ENCODE measurements around the gene WNK4. TPM values are rescaled to one million over a fixed set of nuclear protein-coding genes. Genes with fewer than 3 reads are reported as not detected.
A peak's percentile ranks its signal among the peaks of the same experiment; 100 is the strongest.

Gene WNK4
- total RNA-seq, 3 donors from 2014 or later: 17.5 to 55.8 (median 32.4) TPM

GRCh38 chr17:42796066-42796758 is 15.8 kb downstream of the WNK4 start:
- Histone ChIP-seq H3K4me1 (ENCODE audit: low read depth) (peaks cover 27% of the 10 kb centered on the region), H3K9me3 (no peaks in the 10 kb centered on the region), H3K36me3 (ENCODE audit: low read depth) (no peaks in the 10 kb centered on the region), H3K4me3 (no peak overlapping the region)
- intact Hi-C loops (cut with DNase I, micrococcal nuclease): no loop called here
- TF ChIP-seq, protein P1, sequence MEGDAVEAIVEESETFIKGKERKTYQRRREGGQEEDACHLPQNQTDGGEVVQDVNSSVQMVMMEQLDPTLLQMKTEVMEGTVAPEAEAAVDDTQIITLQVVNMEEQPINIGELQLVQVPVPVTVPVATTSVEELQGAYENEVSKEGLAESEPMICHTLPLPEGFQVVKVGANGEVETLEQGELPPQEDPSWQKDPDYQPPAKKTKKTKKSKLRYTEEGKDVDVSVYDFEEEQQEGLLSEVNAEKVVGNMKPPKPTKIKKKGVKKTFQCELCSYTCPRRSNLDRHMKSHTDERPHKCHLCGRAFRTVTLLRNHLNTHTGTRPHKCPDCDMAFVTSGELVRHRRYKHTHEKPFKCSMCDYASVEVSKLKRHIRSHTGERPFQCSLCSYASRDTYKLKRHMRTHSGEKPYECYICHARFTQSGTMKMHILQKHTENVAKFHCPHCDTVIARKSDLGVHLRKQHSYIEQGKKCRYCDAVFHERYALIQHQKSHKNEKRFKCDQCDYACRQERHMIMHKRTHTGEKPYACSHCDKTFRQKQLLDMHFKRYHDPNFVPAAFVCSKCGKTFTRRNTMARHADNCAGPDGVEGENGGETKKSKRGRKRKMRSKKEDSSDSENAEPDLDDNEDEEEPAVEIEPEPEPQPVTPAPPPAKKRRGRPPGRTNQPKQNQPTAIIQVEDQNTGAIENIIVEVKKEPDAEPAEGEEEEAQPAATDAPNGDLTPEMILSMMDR (IDR thresholded peaks at IDR 0.05): no peak
- ATAC-seq (no peak), DNase-seq (peak in 1 of 3 donors; percentile 54)

DNA sequence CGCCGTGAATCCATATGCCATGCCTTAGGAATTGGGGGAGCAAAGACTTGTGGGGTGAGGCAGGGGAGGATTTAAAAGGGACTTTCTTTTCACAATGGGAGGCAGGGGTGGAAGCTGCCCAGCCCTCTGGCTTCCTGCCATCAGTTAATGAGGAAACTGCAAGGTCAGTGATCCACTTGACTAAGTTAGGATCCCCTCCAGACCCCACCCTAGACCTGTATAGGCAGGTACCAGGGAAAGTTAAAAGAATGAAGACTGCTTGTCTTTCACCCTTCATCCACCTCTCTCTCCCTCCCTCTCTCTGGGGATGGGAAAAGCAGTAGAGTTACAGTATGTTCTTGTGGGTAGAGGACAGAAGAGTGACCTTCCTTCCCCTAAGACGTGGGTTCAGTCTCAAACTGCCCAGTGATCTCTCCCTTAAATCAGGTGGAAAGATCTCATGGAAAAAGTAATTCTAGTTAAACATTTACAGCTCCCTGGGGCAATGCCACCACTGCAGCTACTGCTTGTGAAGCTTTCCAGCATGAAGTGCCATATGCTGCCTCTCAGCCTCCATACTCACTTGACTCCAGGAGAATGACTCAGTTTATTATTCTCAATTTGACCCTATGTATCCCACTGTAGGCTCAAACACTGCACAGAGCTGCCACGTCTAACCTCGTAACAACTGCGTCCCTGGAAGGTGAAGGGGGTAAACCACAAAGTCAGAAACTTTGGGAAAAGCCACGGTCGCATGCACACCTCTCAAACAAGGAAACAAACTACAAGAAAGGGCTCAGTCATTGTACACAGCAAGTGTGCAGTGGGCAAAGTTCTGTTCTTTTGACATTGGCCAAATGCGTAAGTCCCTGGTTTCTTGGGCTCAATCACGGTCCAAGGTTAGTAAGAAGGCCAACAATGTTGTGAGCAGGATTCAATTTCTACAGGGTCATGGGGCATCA is 16.9 kb downstream of the WNK4 start:
- Histone ChIP-seq H3K9me3 (no peaks in the 10 kb centered on the region), H3K4me1 (ENCODE audit: low read depth) (peaks cover 27% of the 10 kb centered on the region), H3K36me3 (ENCODE audit: low read depth) (no peaks in the 10 kb centered on the region), H3K4me3 (peak overlapping the region; percentile 74)
- intact Hi-C loops (cut with DNase I, micrococcal nuclease): no loop called here
- peak; percentile 77 for ATAC-seq
- peak in 1 of 3 donors; percentile 81 for DNase-seq
- TF ChIP-seq, protein P1 (IDR thresholded peaks at IDR 0.05): no peak

GRCh38 chr17:42798011-42798382 is 17.6 kb downstream of the WNK4 start:
- Histone ChIP-seq H3K4me3 (peak overlapping the region; percentile 74), H3K36me3 (ENCODE audit: low read depth) (no peaks in the 10 kb centered on the region), H3K9me3 (no peaks in the 10 kb centered on the region), H3K4me1 (ENCODE audit: low read depth) (peaks cover 33% of the 10 kb centered on the region)
- intact Hi-C loops (cut with DNase I, micrococcal nuclease): no loop called here
- TF ChIP-seq, protein P1 (IDR thresholded peaks at IDR 0.05): no peak
- ATAC-seq: peak; percentile 0
- DNase-seq: no peak

DNA sequence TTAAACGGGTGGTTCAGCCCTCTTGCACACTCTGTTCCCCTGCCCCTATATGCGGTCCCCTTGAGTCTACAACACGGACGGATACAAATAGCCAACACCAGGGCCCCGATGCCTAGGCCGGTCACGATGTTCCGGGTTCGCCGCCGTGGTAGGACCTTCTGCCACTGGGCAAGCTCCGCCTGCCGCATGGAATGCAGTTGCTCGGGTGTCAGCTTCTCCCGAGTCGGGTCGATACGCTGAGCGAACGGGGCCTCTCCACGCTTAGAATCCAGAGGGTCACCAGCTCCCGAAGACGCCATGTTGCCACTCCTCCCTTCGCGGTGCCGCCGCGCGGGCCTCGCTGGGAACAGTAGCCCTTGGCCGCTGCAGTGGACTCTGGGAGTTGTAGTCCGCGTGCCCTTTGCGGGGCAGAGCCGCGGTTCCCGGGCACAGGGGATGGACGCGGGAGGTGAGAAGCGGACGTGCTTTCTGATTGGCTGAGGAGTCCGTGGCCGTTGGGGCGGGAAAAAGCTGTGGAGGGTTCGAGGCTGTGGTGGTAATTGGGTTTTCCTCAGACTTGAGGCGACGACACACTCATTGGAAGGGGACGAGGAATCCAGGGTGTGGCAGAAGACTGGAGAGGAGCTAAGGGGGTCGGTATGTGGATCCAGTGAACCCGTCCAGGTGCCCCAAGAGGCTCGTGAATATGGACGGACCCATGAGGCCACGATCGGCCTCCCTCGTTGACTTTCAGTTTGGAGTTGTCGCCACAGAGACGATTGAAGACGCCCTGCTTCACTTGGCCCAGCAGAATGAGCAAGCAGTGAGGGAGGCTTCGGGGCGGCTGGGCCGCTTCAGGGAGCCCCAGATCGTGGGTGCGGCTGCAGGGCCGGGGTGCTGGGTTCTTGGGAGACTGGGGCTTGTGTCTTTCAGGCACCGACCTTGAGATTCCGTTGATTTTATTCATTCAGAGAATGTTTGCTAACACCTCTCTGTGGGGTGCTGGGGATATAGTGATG is 18.3 kb downstream of the WNK4 start, which contains the start of the genes CNTD1 and COA3:
Gene CNTD1, plus strand, starts transcription at position 479 of the 998 bp plus-strand sequence. Its CDS starts 207 bp downstream, at position 686.
Gene COA3, minus strand, starts transcription at position 322 of the 998 bp plus-strand sequence. Its CDS starts 23 bp downstream, at position 299.
- Histone ChIP-seq H3K9me3 (no peaks in the 10 kb centered on the region), H3K4me3 (peak within 1 kb of the TSS; percentile 74), H3K36me3 (ENCODE audit: low read depth) (no peaks in the 10 kb centered on the region), H3K4me1 (ENCODE audit: low read depth) (peaks cover 37% of the 10 kb centered on the region)
- intact Hi-C loops (cut with DNase I, micrococcal nuclease): no loop called here
- ATAC-seq: peak; percentile 75
- DNase-seq: peak; percentile 91 to 93 (median 91)
- TF ChIP-seq, protein P1 (IDR thresholded peaks at IDR 0.05): no peak

Data from mucosa of descending colon (tissue), 3 donors.